Breast epithelium (tissue), 3 donors: Measurements from ENCODE around the gene MTCP1.

Experiments
- POLR2A ChIP-seq: fragments of 450-650 bp; IDR thresholded peaks from one replicate; pipeline ENCODE4 v1.6.1; 2016; ENCODE audit warnings: antibody characterized with exemption, mild to moderate bottlenecking, moderate library complexity
- TF ChIP-seq, protein P1 (sequence below), 3 donors: fragments of 450-650 bp; IDR thresholded peaks; one replicate each; pipeline ENCODE4 v1.5.1; 2016 to 2017; ENCODE audit warnings: antibody characterized with exemption in 3 of 3, mild to moderate bottlenecking in 3 of 3, moderate library complexity in 3 of 3

DNA sequence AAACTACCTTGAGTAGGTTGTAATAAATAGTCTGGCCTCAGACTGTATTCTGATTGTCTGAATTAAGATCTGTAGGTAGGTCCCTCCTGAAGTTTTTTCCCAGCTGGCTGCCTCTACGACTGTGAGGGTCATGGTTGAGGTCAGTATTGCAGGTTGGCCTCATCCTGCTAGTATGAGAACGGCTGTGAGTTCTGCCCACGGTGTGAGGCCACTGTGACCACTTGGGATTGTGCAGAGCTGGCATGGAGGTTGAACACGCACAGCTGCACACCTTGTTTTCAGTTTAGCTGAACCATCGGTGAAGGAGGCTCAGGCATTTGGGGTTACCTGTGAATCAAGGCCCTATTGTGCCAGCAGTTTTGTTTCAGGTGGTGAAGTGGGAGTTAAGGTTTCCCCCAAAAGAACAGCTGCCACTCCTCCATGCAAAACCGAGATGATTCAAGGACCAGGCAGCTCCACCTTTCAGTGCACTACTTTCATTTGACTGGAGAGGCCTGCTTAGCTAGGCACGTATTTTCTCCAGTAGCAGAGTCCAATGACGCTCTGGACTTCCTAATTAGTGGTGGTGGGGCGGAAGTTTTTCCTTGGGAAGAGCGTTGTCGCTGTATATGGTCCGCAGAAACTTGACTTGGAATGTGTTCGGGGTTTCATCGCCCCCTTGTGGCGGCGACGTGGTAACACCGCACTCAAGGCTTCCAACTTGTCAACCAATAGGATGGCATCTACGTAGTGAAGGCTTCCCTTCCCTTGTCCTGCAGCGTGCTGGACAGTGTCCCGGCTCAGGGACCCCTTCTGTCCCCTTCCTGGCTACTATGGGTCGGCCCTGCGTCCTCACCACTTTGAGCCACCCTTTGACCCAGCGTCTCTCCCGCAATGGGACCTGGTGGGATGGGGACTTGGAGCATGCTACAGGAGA is 13.8 kb downstream of the MTCP1 start:
- TF ChIP-seq, protein P1, sequence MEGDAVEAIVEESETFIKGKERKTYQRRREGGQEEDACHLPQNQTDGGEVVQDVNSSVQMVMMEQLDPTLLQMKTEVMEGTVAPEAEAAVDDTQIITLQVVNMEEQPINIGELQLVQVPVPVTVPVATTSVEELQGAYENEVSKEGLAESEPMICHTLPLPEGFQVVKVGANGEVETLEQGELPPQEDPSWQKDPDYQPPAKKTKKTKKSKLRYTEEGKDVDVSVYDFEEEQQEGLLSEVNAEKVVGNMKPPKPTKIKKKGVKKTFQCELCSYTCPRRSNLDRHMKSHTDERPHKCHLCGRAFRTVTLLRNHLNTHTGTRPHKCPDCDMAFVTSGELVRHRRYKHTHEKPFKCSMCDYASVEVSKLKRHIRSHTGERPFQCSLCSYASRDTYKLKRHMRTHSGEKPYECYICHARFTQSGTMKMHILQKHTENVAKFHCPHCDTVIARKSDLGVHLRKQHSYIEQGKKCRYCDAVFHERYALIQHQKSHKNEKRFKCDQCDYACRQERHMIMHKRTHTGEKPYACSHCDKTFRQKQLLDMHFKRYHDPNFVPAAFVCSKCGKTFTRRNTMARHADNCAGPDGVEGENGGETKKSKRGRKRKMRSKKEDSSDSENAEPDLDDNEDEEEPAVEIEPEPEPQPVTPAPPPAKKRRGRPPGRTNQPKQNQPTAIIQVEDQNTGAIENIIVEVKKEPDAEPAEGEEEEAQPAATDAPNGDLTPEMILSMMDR (IDR thresholded peaks at IDR 0.05) = peak; percentile 64 to 76 (median 67)
- no peak for TF ChIP-seq POLR2A
